Measurements from ENCODE around the gene CCDC149.

GRCh38 chr4:24923550-24923949, 10.7 kb upstream of the CCDC149 start:
- TF ChIP-seq CTCF (IDR thresholded peaks at IDR 0.05; ENCODE audit: insufficient read depth, low read length) (no peak), POLR2AphosphoS5 (IDR thresholded peaks at IDR 0.05; ENCODE audit: low read depth) (no peak), REST (IDR thresholded peaks at IDR 0.05; ENCODE audit: insufficient replicate concordance, low read depth) (no peak), GABPA (IDR thresholded peaks at IDR 0.05; ENCODE audit: low read depth) (no peak), SPI1 (IDR thresholded peaks at IDR 0.05; ENCODE audit: borderline replicate concordance, low read depth) (no peak)
